Measurements from ENCODE around the gene PIK3CD. TPM values are rescaled to one million over a fixed set of nuclear protein-coding genes. Genes with fewer than 3 reads are reported as not detected.
A peak's percentile ranks its signal among the peaks of the same experiment; 100 is the strongest.

PIK3CD gene
- total RNA-seq, 1 experiment from 2014 or later, result 23.1 TPM

- POLR2A ChIA-PET, result interaction anchor here (1.0 to 1.7 kb wide), 2 partner anchors 32 to 105 kb away, joined by 3 to 4 read pairs; no protein-coding TSS in a partner anchor
- peaks cover 23% of the 10 kb centered on the region for H3K36me3 Mint-ChIP-seq
- DNase-seq (ENCODE audit: low spot score) (peak; percentile 35), ATAC-seq (no peak)
- no peak for TF ChIP-seq RELA (CRISPR knock-in tag; IDR thresholded peaks at IDR 0.05; ENCODE audit: borderline replicate concordance)
- 0 out of 2 replicates have a peak, but pooled peaks have one; percentile 28 for TF ChIP-seq NR2C2 (CRISPR knock-in tag; IDR thresholded peaks at IDR 0.05)
- TF ChIP-seq ZNF263 (CRISPR knock-in tag; IDR thresholded peaks at IDR 0.05; ENCODE audit: low read depth), result no peak
- no peak overlapping the region for H3K27ac Mint-ChIP-seq
- peaks cover 5% of the 10 kb centered on the region for H3K9me3 Mint-ChIP-seq
- no peaks in the 10 kb centered on the region; the same call in 1 of the 2 replicates for H3K27me3 Mint-ChIP-seq (ENCODE audit: low read depth)
- CTCF ChIA-PET, result interaction anchor here (0.5 to 6.4 kb wide), 72 partner anchors 9 to 1666 kb away, joined by 3 to 163 read pairs (median 4); partner anchors contain the start of genes CENPS, LZIC, NMNAT1 and PIK3CD
- H3K4me3 Mint-ChIP-seq, result no peak overlapping the region
- peaks cover 24% of the 10 kb centered on the region for H3K4me1 Mint-ChIP-seq
These were observed 69.5 kb downstream of the PIK3CD start for GRCh38 chr1:9720785-9721605.

GRCh38 chr1:9721606-9722377 lies 70.3 kb downstream of the PIK3CD start:
- peaks cover 23% of the 10 kb centered on the region for H3K36me3 Mint-ChIP-seq
- H3K4me3 Mint-ChIP-seq, result no peak overlapping the region
- TF ChIP-seq SP1 (CRISPR knock-in tag; conservative IDR thresholded peaks at IDR 0.05) (peak; percentile 63), ZNF416 (CRISPR knock-in tag; IDR thresholded peaks at IDR 0.05) (0 out of 2 replicates have a peak, but pooled peaks have one; percentile 25), ZNF423 (CRISPR knock-in tag; IDR thresholded peaks at IDR 0.05) (peak; percentile 48; the same call in 1 of the 2 replicates), MAX (CRISPR knock-in tag; IDR thresholded peaks at IDR 0.05) (peak; percentile 22; the same call in 1 of the 2 replicates), ZNF317 (CRISPR knock-in tag; IDR thresholded peaks at IDR 0.05; ENCODE audit: borderline replicate concordance, low read depth) (no peak), GABPB1 (CRISPR knock-in tag; IDR thresholded peaks at IDR 0.05) (no peak), GTF2I (CRISPR knock-in tag; conservative IDR thresholded peaks at IDR 0.05) (no peak), CBFB (CRISPR knock-in tag; IDR thresholded peaks at IDR 0.05; ENCODE audit: low read depth) (no peak), NFYB (CRISPR knock-in tag; conservative IDR thresholded peaks at IDR 0.05; ENCODE audit: low read depth) (no peak), TEAD4 (CRISPR knock-in tag; IDR thresholded peaks at IDR 0.05) (no peak)
- TF ChIP-seq, protein P1, sequence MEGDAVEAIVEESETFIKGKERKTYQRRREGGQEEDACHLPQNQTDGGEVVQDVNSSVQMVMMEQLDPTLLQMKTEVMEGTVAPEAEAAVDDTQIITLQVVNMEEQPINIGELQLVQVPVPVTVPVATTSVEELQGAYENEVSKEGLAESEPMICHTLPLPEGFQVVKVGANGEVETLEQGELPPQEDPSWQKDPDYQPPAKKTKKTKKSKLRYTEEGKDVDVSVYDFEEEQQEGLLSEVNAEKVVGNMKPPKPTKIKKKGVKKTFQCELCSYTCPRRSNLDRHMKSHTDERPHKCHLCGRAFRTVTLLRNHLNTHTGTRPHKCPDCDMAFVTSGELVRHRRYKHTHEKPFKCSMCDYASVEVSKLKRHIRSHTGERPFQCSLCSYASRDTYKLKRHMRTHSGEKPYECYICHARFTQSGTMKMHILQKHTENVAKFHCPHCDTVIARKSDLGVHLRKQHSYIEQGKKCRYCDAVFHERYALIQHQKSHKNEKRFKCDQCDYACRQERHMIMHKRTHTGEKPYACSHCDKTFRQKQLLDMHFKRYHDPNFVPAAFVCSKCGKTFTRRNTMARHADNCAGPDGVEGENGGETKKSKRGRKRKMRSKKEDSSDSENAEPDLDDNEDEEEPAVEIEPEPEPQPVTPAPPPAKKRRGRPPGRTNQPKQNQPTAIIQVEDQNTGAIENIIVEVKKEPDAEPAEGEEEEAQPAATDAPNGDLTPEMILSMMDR (IDR thresholded peaks at IDR 0.05), result peak; percentile 95
- no peak overlapping the region for H3K27ac Mint-ChIP-seq
- ChIA-PET POLR2A (interaction anchor here (0.6 to 1.7 kb wide), 2 partner anchors 20 to 106 kb away, joined by 3 to 4 read pairs; no protein-coding TSS in a partner anchor), CTCF (interaction anchor here (0.5 to 6.4 kb wide), 65 partner anchors 10 to 708 kb away, joined by 3 to 163 read pairs (median 5); partner anchors contain the start of genes CENPS, LZIC, NMNAT1 and PIK3CD)
- H3K9me3 Mint-ChIP-seq, result peaks cover 5% of the 10 kb centered on the region
- ATAC-seq, result peak; percentile 54
- peak; percentile 93 for DNase-seq (ENCODE audit: low spot score)
- H3K4me1 Mint-ChIP-seq, result peaks cover 20% of the 10 kb centered on the region
- H3K27me3 Mint-ChIP-seq (ENCODE audit: low read depth), result no peaks in the 10 kb centered on the region; the same call in 1 of the 2 replicates

GRCh38 chr1:9722378-9722749 lies 70.8 kb downstream of the PIK3CD start:
- ChIA-PET POLR2A (no interaction called here), CTCF (interaction anchor here (0.6 to 6.4 kb wide), 37 partner anchors 9 to 431 kb away, joined by 3 to 163 read pairs (median 7); partner anchors contain the start of genes LZIC and NMNAT1)
- no peak overlapping the region for H3K27ac Mint-ChIP-seq
- H3K4me1 Mint-ChIP-seq, result peaks cover 16% of the 10 kb centered on the region
- peaks cover 24% of the 10 kb centered on the region for H3K36me3 Mint-ChIP-seq
- ATAC-seq, result no peak
- TF ChIP-seq RELA (CRISPR knock-in tag; IDR thresholded peaks at IDR 0.05; ENCODE audit: borderline replicate concordance), result no peak
- no peak for DNase-seq (ENCODE audit: low spot score)
- peaks cover 5% of the 10 kb centered on the region for H3K9me3 Mint-ChIP-seq
- H3K27me3 Mint-ChIP-seq (ENCODE audit: low read depth), result no peaks in the 10 kb centered on the region; the same call in 1 of the 2 replicates
- no peak overlapping the region for H3K4me3 Mint-ChIP-seq
